Calu3 (cell line): ENCODE data around the gene ABCG1. TPM values are rescaled to one million over a fixed set of nuclear protein-coding genes. Genes with fewer than 3 reads are reported as not detected.

Experiments
- BruUV-seq: library from RNA; stranded (reverse); fragments of 400-500 nt; replicated peaks from 2 replicates; lab custom pipeline; 2021; lab: Mats Ljungman, UMichigan
- CTCF ChIA-PET: fragments of 300-600 bp; sonication (Branson Sonifier 250); formaldehyde crosslinking; loops from one replicate; lab custom pipeline; 2022; ENCODE audit warnings: antibody characterized with exemption; lab: Charles Lee
- DNase-seq: peaks from one replicate; pipeline ENCODE4 v3.0.0; 2022
- H3K27ac Mint-ChIP-seq: one replicate; pipeline ENCODE4 v1.8.0; 2022; ENCODE audit warnings: mixed read lengths; ENCODE audit not compliant: unreplicated experiment
- H3K27me3 Mint-ChIP-seq: one replicate; pipeline ENCODE4 v1.8.0; 2022; ENCODE audit warnings: mixed read lengths; ENCODE audit not compliant: unreplicated experiment
- H3K36me3 Mint-ChIP-seq: one replicate; pipeline ENCODE4 v1.8.0; 2022; ENCODE audit warnings: mild to moderate bottlenecking, moderate library complexity, mixed read lengths; ENCODE audit not compliant: insufficient read depth, unreplicated experiment
- H3K4me1 Mint-ChIP-seq: one replicate; pipeline ENCODE4 v1.8.0; 2022; ENCODE audit warnings: mild to moderate bottlenecking, low read depth, mixed read lengths; ENCODE audit not compliant: unreplicated experiment
- H3K4me3 Mint-ChIP-seq: one replicate; pipeline ENCODE4 v1.8.0; 2022; ENCODE audit warnings: mild to moderate bottlenecking, low read depth, moderate library complexity, mixed read lengths; ENCODE audit not compliant: unreplicated experiment
- H3K9me3 Mint-ChIP-seq: one replicate; pipeline ENCODE4 v1.8.0; 2022; ENCODE audit warnings: low read depth, mixed read lengths; ENCODE audit not compliant: unreplicated experiment
- CTCF ChIP-seq: fragments of 200-600 bp; IDR thresholded peaks from one replicate; pipeline ENCODE4 v1.8.0; 2022; ENCODE audit warnings: antibody characterized with exemption; ENCODE audit not compliant: unreplicated experiment
- intact Hi-C: fragments of 100-400 bp; cut with micrococcal nuclease; formaldehyde crosslinking; loops from one replicate; pipeline ENCODE4 v1.10.0; 2022; ENCODE audit not compliant: unreplicated experiment
- total RNA-seq: library from RNA; stranded (reverse); gene quantifications from 2 replicates; pipeline ENCODE4 v1.2.3, GENCODE V29; 2022

Gene ABCG1
- total RNA-seq, 1 experiment from 2014 or later = 0.19 TPM

GRCh38 chr21:42310411-42311001, 91.6 kb downstream of the ABCG1 start:
- DNase-seq = no peak
- Mint-ChIP-seq H3K9me3 (no peaks in the 10 kb centered on the region), H3K4me1 (peaks cover 6% of the 10 kb centered on the region), H3K4me3 (no peak overlapping the region), H3K36me3 (no peaks in the 10 kb centered on the region), H3K27me3 (peaks cover 33% of the 10 kb centered on the region), H3K27ac (no peak overlapping the region)
- no peak for TF ChIP-seq CTCF
- intact Hi-C loops = no loop called here
- no TSS peak for BruUV-seq
- CTCF ChIA-PET = no interaction called here

- TF ChIP-seq CTCF = no peak
- DNase-seq = no peak
- no TSS peak for BruUV-seq
- Mint-ChIP-seq H3K27me3 (peaks cover 26% of the 10 kb centered on the region), H3K9me3 (no peaks in the 10 kb centered on the region), H3K4me1 (peaks cover 6% of the 10 kb centered on the region), H3K27ac (no peak overlapping the region), H3K4me3 (no peak overlapping the region), H3K36me3 (no peaks in the 10 kb centered on the region)
- intact Hi-C loops = no loop called here
- CTCF ChIA-PET = no interaction called here
Observed at GRCh38 chr21:42311160-42311559, 92.2 kb downstream of the ABCG1 start.

- no peak overlapping the region for H3K27ac Mint-ChIP-seq
- peaks cover 6% of the 10 kb centered on the region for H3K4me1 Mint-ChIP-seq
- CTCF ChIA-PET = no interaction called here
- H3K36me3 Mint-ChIP-seq = no peaks in the 10 kb centered on the region
- H3K9me3 Mint-ChIP-seq = no peaks in the 10 kb centered on the region
- H3K27me3 Mint-ChIP-seq = peaks cover 18% of the 10 kb centered on the region
- no peak for DNase-seq
- no TSS peak for BruUV-seq
- no peak for TF ChIP-seq CTCF
- H3K4me3 Mint-ChIP-seq = no peak overlapping the region
- intact Hi-C loops = no loop called here
Observed at GRCh38 chr21:42311816-42312625, 93.1 kb downstream of the ABCG1 start.

GRCh38 chr21:42312626-42313104, 93.7 kb downstream of the ABCG1 start:
- Mint-ChIP-seq H3K9me3 (no peaks in the 10 kb centered on the region), H3K27ac (no peak overlapping the region), H3K36me3 (no peaks in the 10 kb centered on the region), H3K27me3 (peaks cover 13% of the 10 kb centered on the region), H3K4me1 (peaks cover 6% of the 10 kb centered on the region), H3K4me3 (no peak overlapping the region)
- TF ChIP-seq CTCF = no peak
- no peak for DNase-seq
- CTCF ChIA-PET = no interaction called here
- intact Hi-C loops = no loop called here
- no TSS peak for BruUV-seq
